ENCODE data around the gene SOD3. TPM values are rescaled to one million over a fixed set of nuclear protein-coding genes. Genes with fewer than 3 reads are reported as not detected.
A peak's percentile ranks its signal among the peaks of the same experiment; 100 is the strongest.

Gene SOD3, protein sequence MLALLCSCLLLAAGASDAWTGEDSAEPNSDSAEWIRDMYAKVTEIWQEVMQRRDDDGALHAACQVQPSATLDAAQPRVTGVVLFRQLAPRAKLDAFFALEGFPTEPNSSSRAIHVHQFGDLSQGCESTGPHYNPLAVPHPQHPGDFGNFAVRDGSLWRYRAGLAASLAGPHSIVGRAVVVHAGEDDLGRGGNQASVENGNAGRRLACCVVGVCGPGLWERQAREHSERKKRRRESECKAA
- 100 to 1,000 TPM in 1 of 4 donors, 10 to 100 TPM in 2, 1 to 10 TPM in 1; 5.0 to 120 (median 25.2) TPM for total RNA-seq

DNA sequence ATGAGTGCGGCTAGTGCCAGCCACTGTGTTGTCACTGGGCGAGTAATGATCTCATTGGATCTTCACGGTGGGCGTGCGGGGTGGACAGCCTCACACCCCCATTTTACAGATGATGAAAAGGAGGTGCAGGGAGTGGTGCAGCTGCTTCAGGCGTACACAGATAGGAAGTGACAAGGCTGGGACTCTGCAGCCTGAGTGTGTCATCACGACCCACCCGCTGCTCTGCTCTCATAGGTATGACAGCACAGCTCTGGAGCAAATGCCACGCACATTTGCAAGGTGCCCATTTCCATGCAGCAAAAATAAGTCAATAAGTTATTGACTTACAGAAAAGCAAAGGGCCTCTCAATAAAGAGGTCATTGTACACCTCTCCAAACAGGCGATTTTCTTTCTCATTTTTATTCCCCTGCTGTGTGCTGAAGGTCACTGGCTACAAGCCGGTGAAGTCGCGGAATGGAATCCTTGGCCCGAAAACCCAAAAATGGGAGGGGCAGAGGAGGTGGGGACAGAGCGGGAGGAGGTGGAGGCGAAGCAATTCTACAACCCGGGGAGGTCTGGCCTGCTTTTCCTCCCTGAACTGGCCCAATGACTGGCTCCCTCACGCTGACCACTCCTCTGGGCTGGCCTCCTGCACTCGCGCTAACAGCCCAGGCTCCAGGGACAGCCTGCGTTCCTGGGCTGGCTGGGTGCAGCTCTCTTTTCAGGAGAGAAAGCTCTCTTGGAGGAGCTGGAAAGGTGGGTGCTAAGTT lies at the start of gene SOD3:
TSS of gene SOD3 (plus strand) at position 658 of the 750 bp plus-strand sequence. CDS start 3,949 bp downstream, outside the sequence.
- TF ChIP-seq, protein P1, sequence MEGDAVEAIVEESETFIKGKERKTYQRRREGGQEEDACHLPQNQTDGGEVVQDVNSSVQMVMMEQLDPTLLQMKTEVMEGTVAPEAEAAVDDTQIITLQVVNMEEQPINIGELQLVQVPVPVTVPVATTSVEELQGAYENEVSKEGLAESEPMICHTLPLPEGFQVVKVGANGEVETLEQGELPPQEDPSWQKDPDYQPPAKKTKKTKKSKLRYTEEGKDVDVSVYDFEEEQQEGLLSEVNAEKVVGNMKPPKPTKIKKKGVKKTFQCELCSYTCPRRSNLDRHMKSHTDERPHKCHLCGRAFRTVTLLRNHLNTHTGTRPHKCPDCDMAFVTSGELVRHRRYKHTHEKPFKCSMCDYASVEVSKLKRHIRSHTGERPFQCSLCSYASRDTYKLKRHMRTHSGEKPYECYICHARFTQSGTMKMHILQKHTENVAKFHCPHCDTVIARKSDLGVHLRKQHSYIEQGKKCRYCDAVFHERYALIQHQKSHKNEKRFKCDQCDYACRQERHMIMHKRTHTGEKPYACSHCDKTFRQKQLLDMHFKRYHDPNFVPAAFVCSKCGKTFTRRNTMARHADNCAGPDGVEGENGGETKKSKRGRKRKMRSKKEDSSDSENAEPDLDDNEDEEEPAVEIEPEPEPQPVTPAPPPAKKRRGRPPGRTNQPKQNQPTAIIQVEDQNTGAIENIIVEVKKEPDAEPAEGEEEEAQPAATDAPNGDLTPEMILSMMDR (IDR thresholded peaks at IDR 0.05): no peak
- TF ChIP-seq POLR2A (IDR thresholded peaks at IDR 0.05): peak in 2 of 4 donors; percentile 73 to 74
- no peak for DNase-seq
- peaks cover 0 to 19% (median 0%) of the 10 kb centered on the region in 4 donors for H3K27me3 ChIP-seq
- H3K4me1 ChIP-seq: peaks cover 0 to 51% (median 2%) of the 10 kb centered on the region in 3 donors
- intact Hi-C loops (cut with DNase I): no loop called here
- H3K4me3 ChIP-seq: peak within 1 kb of the TSS; percentile 5 to 58 (median 34)
- H3K27ac ChIP-seq: peak within 1 kb of the TSS; percentile 66 to 89 (median 83)
- WGBS, 2 donors: 41 to 45% methylated on average over 16 to 18 of the region's 21 CpGs
- no peaks in the 10 kb centered on the region for H3K9me3 ChIP-seq
- H3K36me3 ChIP-seq: no peaks in the 10 kb centered on the region

GRCh38 chr4:24747234-24747975 lies 48.0 kb upstream of the SOD3 start:
- Histone ChIP-seq H3K36me3 (no peaks in the 10 kb centered on the region), H3K27me3 (no peaks in the 10 kb centered on the region), H3K27ac (no peak overlapping the region), H3K9me3 (no peaks in the 10 kb centered on the region), H3K4me1 (no peaks in the 10 kb centered on the region), H3K4me3 (no peak overlapping the region)
- DNase-seq: no peak
- intact Hi-C loops (cut with DNase I): no loop called here
- WGBS, 2 donors: 75 to 81% methylated on average over 4 of the region's 4 CpGs
- TF ChIP-seq, protein P1 (IDR thresholded peaks at IDR 0.05): no peak
- TF ChIP-seq POLR2A (IDR thresholded peaks at IDR 0.05): no peak

DNA sequence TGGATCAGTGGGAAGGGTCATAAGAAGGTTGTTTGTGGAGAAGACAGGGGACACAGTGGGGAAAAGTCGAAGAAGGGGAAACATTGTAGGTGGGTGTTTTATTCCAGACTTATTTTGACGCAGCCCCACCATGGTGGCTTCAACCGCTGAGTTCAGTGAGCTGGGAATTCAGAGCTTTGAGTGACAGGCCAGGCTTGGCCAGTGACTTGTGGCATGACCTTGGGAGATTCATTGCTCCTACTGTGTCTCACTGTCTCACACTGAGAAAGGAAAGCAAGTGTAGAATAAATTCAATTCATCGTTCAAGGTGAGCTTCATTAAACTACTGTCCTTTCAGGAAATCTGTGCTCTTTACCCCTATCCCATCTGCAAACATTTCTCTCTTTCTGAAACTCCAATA lies 47.4 kb upstream of the SOD3 start:
- H3K4me3 ChIP-seq: no peak overlapping the region
- H3K36me3 ChIP-seq: no peaks in the 10 kb centered on the region
- TF ChIP-seq, protein P1 (IDR thresholded peaks at IDR 0.05): no peak
- no peak for TF ChIP-seq POLR2A (IDR thresholded peaks at IDR 0.05)
- no peak for DNase-seq
- intact Hi-C loops (cut with DNase I): no loop called here
- H3K4me1 ChIP-seq: no peaks in the 10 kb centered on the region
- WGBS, 2 donors: 86 to 89% methylated on average over 4 of the region's 4 CpGs
- no peaks in the 10 kb centered on the region for H3K27me3 ChIP-seq
- H3K9me3 ChIP-seq: no peaks in the 10 kb centered on the region
- H3K27ac ChIP-seq: no peak overlapping the region

- no peaks in the 10 kb centered on the region for H3K27me3 ChIP-seq
- intact Hi-C loops (cut with DNase I): no loop called here
- H3K36me3 ChIP-seq: no peaks in the 10 kb centered on the region
- DNase-seq: no peak
- no peaks in the 10 kb centered on the region for H3K4me1 ChIP-seq
- WGBS, 2 donors: 79 to 80% methylated on average over 10 of the region's 10 CpGs
- no peak overlapping the region for H3K4me3 ChIP-seq
- no peak overlapping the region for H3K27ac ChIP-seq
- H3K9me3 ChIP-seq: no peaks in the 10 kb centered on the region
- no peak for TF ChIP-seq POLR2A (IDR thresholded peaks at IDR 0.05)
- TF ChIP-seq, protein P1 (IDR thresholded peaks at IDR 0.05): no peak
Measured at GRCh38 chr4:24748758-24749350, 46.5 kb upstream of the SOD3 start.

All from esophagus squamous epithelium (tissue), 5 donors.